ENCODE results near the gene LMX1B. TPM values are rescaled to one million over a fixed set of nuclear protein-coding genes. Genes with fewer than 3 reads are reported as not detected.

The LMX1B gene
- total RNA-seq = not detected in 2 replicates

GRCh38 chr9:126613651-126614050, at the start of gene LMX1B:
TSS of gene LMX1B (plus strand) at chr9:126613928. CDS start at chr9:126614450, 522 bp downstream.

Other genes with a start within 250 kb of the LMX1B start
- 8.2 and 11.1 TPM in 2 replicates for gene ZBTB43, start 191.1 kb downstream of the LMX1B start, total RNA-seq
- 12.6 and 14.3 TPM in 2 replicates for gene ZBTB34, start 246.7 kb downstream of the LMX1B start, total RNA-seq